Measurements from ENCODE around the gene LRRD1. TPM values are rescaled to one million over a fixed set of nuclear protein-coding genes. Genes with fewer than 3 reads are reported as not detected.
A peak's percentile ranks its signal among the peaks of the same experiment; 100 is the strongest.

Gene LRRD1
- total and polyA plus RNA-seq, 10 of the 15 experiments (the other 5 are each of a cell fraction or from before 2014, with no cell fraction given): 0.04 to 0.06 TPM; not detected in 8

DNA sequence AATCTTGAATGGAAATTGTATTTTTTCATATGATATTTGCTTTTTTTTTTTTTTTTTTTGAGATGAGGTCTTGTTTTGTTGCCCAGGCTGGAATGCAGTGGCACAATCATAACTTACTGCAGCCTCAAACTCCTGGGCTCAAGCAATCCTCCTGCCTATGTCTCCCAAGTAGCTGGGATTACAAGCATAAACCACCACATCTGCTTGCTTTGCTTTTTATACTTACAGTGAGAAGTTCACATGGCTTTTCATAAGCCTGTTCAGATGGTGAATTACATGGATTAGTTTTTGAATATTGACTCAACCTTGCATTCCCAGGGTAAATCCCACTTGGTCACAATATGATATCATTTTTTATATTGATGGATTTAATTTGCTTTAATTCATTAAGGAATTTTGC lies 22.0 kb downstream of the LRRD1 start:
- ChIA-PET POLR2A (interaction anchor here (0.6 to 0.7 kb wide), 5 partner anchors 13 to 242 kb away, joined by 3 to 6 read pairs (median 5); no protein-coding TSS in a partner anchor), CTCF (interaction anchor here (0.6 kb wide), 1 partner anchor 212 kb away, joined by 3 read pairs; no protein-coding TSS in a partner anchor)

DNA sequence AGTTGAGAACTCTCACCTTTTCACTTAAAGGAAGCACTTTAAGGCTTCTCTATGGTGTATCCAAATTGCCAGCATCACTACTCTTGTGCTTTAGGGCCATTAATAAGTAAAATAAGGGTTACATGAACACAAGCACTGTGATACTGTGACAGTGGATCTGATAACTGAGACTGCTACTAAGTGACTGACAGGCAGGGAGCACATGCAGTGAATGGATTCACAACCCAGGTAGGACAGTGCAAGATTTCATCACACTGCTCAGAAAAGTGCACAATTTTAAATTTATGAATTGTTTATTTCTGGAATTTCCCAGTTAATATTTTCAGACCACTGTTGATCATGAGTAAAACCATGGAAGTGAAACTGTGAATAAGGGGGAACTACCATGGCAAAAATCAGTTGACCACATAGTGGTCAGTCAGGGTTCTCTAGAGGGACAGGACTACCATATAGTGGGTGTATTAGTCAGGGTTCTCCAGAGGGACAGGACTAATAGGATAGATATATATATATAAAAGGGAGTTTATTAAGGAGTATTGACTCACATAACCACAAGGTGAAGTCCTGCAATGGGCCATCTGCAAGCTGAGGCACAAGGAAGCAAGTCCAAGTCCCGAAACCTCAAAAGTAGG lies 23.7 kb downstream of the LRRD1 start:
- 81% methylated on average over 1 of the region's 1 CpG for WGBS (ENCODE audit: insufficient coverage, insufficient replicate concordance, low lambda C conversion rate, missing lambda C conversion rate)
- Histone ChIP-seq H3K4me3 (no peak overlapping the region), H3K9me3 (replicated peaks; ENCODE audit: control insufficient read depth, insufficient read depth, low read length) (no peaks in the 10 kb centered on the region), H3K9ac (ENCODE audit: control insufficient read depth, insufficient read depth, low read length) (no peak overlapping the region), H3K4me2 (ENCODE audit: control insufficient read depth, insufficient read depth) (no peak overlapping the region), H3K4me1 (ENCODE audit: control insufficient read depth, insufficient read depth, low read length) (no peaks in the 10 kb centered on the region), H3K27me3 (replicated peaks in 1 of 2; ENCODE audit: control insufficient read depth in 2 of 2, insufficient read depth in 2 of 2, low read length in 1 of 2) (no peaks in the 10 kb centered on the region), H2AFZ (ENCODE audit: control insufficient read depth, low read depth, low read length) (no peak overlapping the region), H3K27ac (ENCODE audit: control insufficient read depth, insufficient read depth) (no peak overlapping the region), H3K36me3 (ENCODE audit: control insufficient read depth in 2 of 2, insufficient read depth in 2 of 2, low read length in 1 of 2) (no peaks in the 10 kb centered on the region), H3K79me2 (ENCODE audit: control insufficient read depth, insufficient read depth, low read length) (no peaks in the 10 kb centered on the region), H4K20me1 (ENCODE audit: control insufficient read depth, insufficient read depth) (no peaks in the 10 kb centered on the region)
- no peak for FAIRE-seq
- no TSS peak for BruUV-seq (replicated peaks)
- ChIA-PET SMC1A (ENCODE audit: uncharacterized antibody, unreplicated experiment) (no interaction called here), CTCF (no interaction called here), RAD21 (ENCODE audit: unreplicated experiment) (no interaction called here), POLR2A (no interaction called here)
- DNase-seq (ENCODE audit: low read depth, low spot score): no peak
- ATAC-seq: peak; percentile 66
- in situ Hi-C loops (cut with MboI) (no loop called here), intact Hi-C loops (cut with micrococcal nuclease; ENCODE audit: unreplicated experiment) (no loop called here)
- TF ChIP-seq ZNF274 (IDR thresholded peaks at IDR 0.05; ENCODE audit: insufficient read depth, insufficient read length) (no peak), HDGF (IDR thresholded peaks at IDR 0.05) (no peak), MTA3 (IDR thresholded peaks at IDR 0.05; ENCODE audit: borderline replicate concordance, low read length) (no peak), SMC3 (IDR thresholded peaks at IDR 0.05; ENCODE audit: borderline replicate concordance, low read length) (no peak), JUNB (IDR thresholded peaks at IDR 0.05) (no peak), SMAD5 (IDR thresholded peaks at IDR 0.05; ENCODE audit: low read depth) (no peak), CHD2 (IDR thresholded peaks at IDR 0.05; ENCODE audit: borderline replicate concordance, low read depth, low read length) (no peak), RAD21 (IDR thresholded peaks at IDR 0.05; ENCODE audit: insufficient read depth, low read depth, low read length) (no peak), ZNF207 (IDR thresholded peaks at IDR 0.05; ENCODE audit: borderline replicate concordance) (no peak), RUNX3 (IDR thresholded peaks at IDR 0.05; ENCODE audit: low read length) (peak; percentile 30; the same call in 1 of the 2 replicates)
- TF ChIP-seq, protein P1, sequence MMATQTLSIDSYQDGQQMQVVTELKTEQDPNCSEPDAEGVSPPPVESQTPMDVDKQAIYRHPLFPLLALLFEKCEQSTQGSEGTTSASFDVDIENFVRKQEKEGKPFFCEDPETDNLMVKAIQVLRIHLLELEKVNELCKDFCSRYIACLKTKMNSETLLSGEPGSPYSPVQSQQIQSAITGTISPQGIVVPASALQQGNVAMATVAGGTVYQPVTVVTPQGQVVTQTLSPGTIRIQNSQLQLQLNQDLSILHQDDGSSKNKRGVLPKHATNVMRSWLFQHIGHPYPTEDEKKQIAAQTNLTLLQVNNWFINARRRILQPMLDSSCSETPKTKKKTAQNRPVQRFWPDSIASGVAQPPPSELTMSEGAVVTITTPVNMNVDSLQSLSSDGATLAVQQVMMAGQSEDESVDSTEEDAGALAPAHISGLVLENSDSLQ (IDR thresholded peaks at IDR 0.05): peak; percentile 43; the same call in 1 of the 2 replicates

More for the DNA sequence above, 22.0 kb downstream of the LRRD1 start:
- Histone ChIP-seq H3K36me3 (ENCODE audit: control insufficient read depth in 2 of 2, insufficient read depth in 2 of 2, low read length in 1 of 2) (no peaks in the 10 kb centered on the region), H3K9ac (ENCODE audit: control insufficient read depth, insufficient read depth, low read length) (no peak overlapping the region), H4K20me1 (ENCODE audit: control insufficient read depth, insufficient read depth) (no peaks in the 10 kb centered on the region), H3K4me2 (ENCODE audit: control insufficient read depth, insufficient read depth) (no peak overlapping the region), H3K79me2 (ENCODE audit: control insufficient read depth, insufficient read depth, low read length) (no peaks in the 10 kb centered on the region), H3K27ac (ENCODE audit: control insufficient read depth, insufficient read depth) (no peak overlapping the region), H3K9me3 (replicated peaks; ENCODE audit: control insufficient read depth, insufficient read depth, low read length) (no peaks in the 10 kb centered on the region), H3K4me3 (no peak overlapping the region), H2AFZ (ENCODE audit: control insufficient read depth, low read depth, low read length) (no peak overlapping the region), H3K4me1 (ENCODE audit: control insufficient read depth, insufficient read depth, low read length) (no peaks in the 10 kb centered on the region), H3K27me3 (replicated peaks in 1 of 2; ENCODE audit: control insufficient read depth in 2 of 2, insufficient read depth in 2 of 2, low read length in 1 of 2) (peaks cover 0 to 3% of the 10 kb centered on the region in 2 experiments; a peak in 1 of 4 replicates)
- SMC1A ChIA-PET (ENCODE audit: uncharacterized antibody, unreplicated experiment): interaction anchor here (0.7 kb wide), 1 partner anchor 603 kb away, joined by 3 read pairs; no protein-coding TSS in a partner anchor
- ATAC-seq: no peak
- RAD21 ChIA-PET (ENCODE audit: unreplicated experiment): interaction anchor here (0.7 kb wide), 1 partner anchor 260 kb away, joined by 3 read pairs; no protein-coding TSS in a partner anchor
- no TSS peak for BruUV-seq (replicated peaks)
- DNase-seq (ENCODE audit: low read depth, low spot score): no peak
- in situ Hi-C loops (cut with MboI): no loop called here
- intact Hi-C loops (cut with micrococcal nuclease; ENCODE audit: unreplicated experiment): no loop called here
- no peak for FAIRE-seq
- TF ChIP-seq, protein P2, sequence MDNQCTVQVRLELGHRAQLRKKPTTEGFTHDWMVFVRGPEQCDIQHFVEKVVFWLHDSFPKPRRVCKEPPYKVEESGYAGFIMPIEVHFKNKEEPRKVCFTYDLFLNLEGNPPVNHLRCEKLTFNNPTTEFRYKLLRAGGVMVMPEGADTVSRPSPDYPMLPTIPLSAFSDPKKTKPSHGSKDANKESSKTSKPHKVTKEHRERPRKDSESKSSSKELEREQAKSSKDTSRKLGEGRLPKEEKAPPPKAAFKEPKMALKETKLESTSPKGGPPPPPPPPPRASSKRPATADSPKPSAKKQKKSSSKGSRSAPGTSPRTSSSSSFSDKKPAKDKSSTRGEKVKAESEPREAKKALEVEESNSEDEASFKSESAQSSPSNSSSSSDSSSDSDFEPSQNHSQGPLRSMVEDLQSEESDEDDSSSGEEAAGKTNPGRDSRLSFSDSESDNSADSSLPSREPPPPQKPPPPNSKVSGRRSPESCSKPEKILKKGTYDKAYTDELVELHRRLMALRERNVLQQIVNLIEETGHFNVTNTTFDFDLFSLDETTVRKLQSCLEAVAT (IDR thresholded peaks at IDR 0.05): no peak

Data from GM12878 (cell line).